Keratinocyte (primary cell): ENCODE data around the gene KCNC3. TPM values are rescaled to one million over a fixed set of nuclear protein-coding genes. Genes with fewer than 3 reads are reported as not detected.

ENCODE experiments used
- DNase-seq: peaks from one replicate; pipeline ENCODE4 v3.0.0-alpha.2; 2011; ENCODE audit warnings: low read depth, missing footprints, low spot score
- FAIRE-seq: peaks from 2 replicates; lab custom pipeline; 2011; peaks lifted over from hg19 to GRCh38; lab: Jason Lieb, UNC
- H2AFZ ChIP-seq: 2 replicates; pipeline ENCODE4 v1.6.0; 2012; ENCODE audit warnings: low read length, control low read depth, inconsistent platforms; ENCODE audit not compliant: control insufficient read depth
- H3K27ac ChIP-seq: 2 replicates; pipeline ENCODE4 v1.5.1; 2011; ENCODE audit warnings: low read length; ENCODE audit not compliant: control insufficient read depth, insufficient read depth
- H3K27me3 ChIP-seq: 3 replicates; pipeline ENCODE4 v1.6.0; 2011; ENCODE audit warnings: low read length; ENCODE audit not compliant: control insufficient read depth, insufficient read depth; ENCODE audit errors: extremely low read depth
- H3K36me3 ChIP-seq, 2 experiments: 2 replicates in 1 of 2; 3 replicates in 1 of 2; pipeline ENCODE4 v1.5.1; 2011; ENCODE audit warnings: low read length in 2 of 2, mild to moderate bottlenecking in 1 of 2; ENCODE audit not compliant: control insufficient read depth in 2 of 2, insufficient read depth in 2 of 2; ENCODE audit errors: extremely low read depth in 1 of 2
- H3K4me1 ChIP-seq: 3 replicates; pipeline ENCODE4 v1.5.1; 2011; ENCODE audit warnings: low read length; ENCODE audit not compliant: control insufficient read depth, insufficient read depth; ENCODE audit errors: extremely low read depth
- H3K4me2 ChIP-seq: 3 replicates; pipeline ENCODE4 v1.6.0; 2011; ENCODE audit warnings: low read depth, low read length; ENCODE audit not compliant: control insufficient read depth, insufficient read depth; ENCODE audit errors: extremely low read depth
- H3K4me3 ChIP-seq, 3 experiments: fragments of 200-600 bp in 1 of 3; sonication (generic) in 1 of 3; 2 replicates in 2 of 3; 3 replicates in 1 of 3; pipeline ENCODE4 v1.5.1; 2011 to 2016; ENCODE audit warnings: low read length in 3 of 3, mild to moderate bottlenecking in 3 of 3, control low read depth in 2 of 3, inconsistent platforms in 1 of 3, low read depth in 1 of 3, mixed read lengths in 1 of 3, mixed run types in 1 of 3, moderate library complexity in 1 of 3; ENCODE audit not compliant: control insufficient read depth in 2 of 3, insufficient read depth in 2 of 3; ENCODE audit errors: extremely low read depth in 1 of 3
- H3K79me2 ChIP-seq: 2 replicates; pipeline ENCODE4 v1.6.0; 2012; ENCODE audit warnings: low read length; ENCODE audit not compliant: control insufficient read depth, insufficient read depth
- H3K9ac ChIP-seq: 3 replicates; pipeline ENCODE4 v1.6.0; 2011; ENCODE audit warnings: low read length; ENCODE audit not compliant: control insufficient read depth, insufficient read depth; ENCODE audit errors: extremely low read depth
- H3K9me1 ChIP-seq: 3 replicates; pipeline ENCODE4 v1.6.0; 2011; ENCODE audit warnings: low read length; ENCODE audit not compliant: control insufficient read depth, insufficient read depth; ENCODE audit errors: extremely low read depth
- H3K9me3 ChIP-seq: 2 replicates; pipeline ENCODE4 v1.5.1; 2012; ENCODE audit warnings: low read depth, low read length; ENCODE audit not compliant: control insufficient read depth
- H4K20me1 ChIP-seq: 3 replicates; pipeline ENCODE4 v1.6.0; 2011; ENCODE audit warnings: low read length; ENCODE audit not compliant: control insufficient read depth, insufficient read depth; ENCODE audit errors: extremely low read depth
- EZH2 ChIP-seq: IDR thresholded peaks from one replicate; pipeline ENCODE4 v1.6.1; 2012; ENCODE audit warnings: inconsistent platforms, mild to moderate bottlenecking, low read length, moderate library complexity
- dilution Hi-C: fragments of 300-500 bp; cut with MboI; formaldehyde crosslinking; loops from one replicate; pipeline ENCODE4 v1.7.0; 2020; ENCODE audit warnings: low sequenced_read_pairs; ENCODE audit not compliant: extremely low pct_ligation_motif_present
- polyA plus RNA-seq, 5 experiments: library from polyadenylated mRNA; depleted of rRNA in 3 of 5; stranded (reverse) in 3 of 5; stranded (forward) in 1 of 5; unstranded in 1 of 5; fragments of >200 nt; gene quantifications; 1 replicate in 1 of 5; 2 replicates in 3 of 5; 3 replicates in 1 of 5; pipeline versions ENCODE4 v1.2.1 to v1.2.3, GENCODE V29; 2011 to 2012; ENCODE audit warnings: missing spikeins in 2 of 5, low read depth in 1 of 5, low replicate concordance in 1 of 5
- TF ChIP-seq, protein P1 (sequence below), 3 experiments: IDR thresholded peaks in 1 of 3; conservative IDR thresholded peaks in 1 of 3; optimal IDR thresholded peaks in 1 of 3; 2 replicates in 2 of 3; 3 replicates in 1 of 3; pipeline versions ENCODE3 to v1.5.1; 2011; ENCODE audit warnings: low read length in 3 of 3, mild to moderate bottlenecking in 3 of 3, moderate library complexity in 2 of 3, control low read depth in 1 of 3, inconsistent platforms in 1 of 3; ENCODE audit not compliant: insufficient read depth in 2 of 3; ENCODE audit errors: extremely low read depth in 1 of 3

Gene KCNC3
- polyA plus RNA-seq, 1 donor (not counting 4 experiments of a cell fraction or from before 2014, with no cell fraction given): 0.01 TPM

DNA sequence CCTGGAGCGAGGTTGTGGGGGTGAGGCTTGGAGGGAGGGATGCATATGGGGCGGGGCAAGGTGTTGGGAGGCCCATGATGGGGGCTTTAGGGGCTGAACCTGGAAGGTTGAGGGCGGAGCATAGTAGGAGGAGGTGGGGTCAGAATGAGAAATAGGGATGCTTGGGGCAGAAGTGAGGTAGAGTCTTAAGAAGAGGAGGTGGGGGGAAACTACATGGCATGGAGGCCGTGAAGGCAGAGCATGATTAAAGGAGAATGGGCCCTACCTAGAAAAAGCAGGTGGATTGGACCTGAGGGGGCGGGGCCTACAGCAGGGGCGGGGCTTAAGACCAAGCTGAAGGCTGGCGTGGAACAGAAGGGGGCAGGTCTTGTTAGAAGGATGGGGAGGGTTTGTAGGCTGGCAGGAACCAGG, 47.9 kb upstream of the KCNC3 start:
- H3K27ac ChIP-seq: no peak overlapping the region
- no peak overlapping the region for H2AFZ ChIP-seq
- FAIRE-seq (no peak), DNase-seq (no peak)
- no peak for TF ChIP-seq EZH2
- TF ChIP-seq, protein P1, sequence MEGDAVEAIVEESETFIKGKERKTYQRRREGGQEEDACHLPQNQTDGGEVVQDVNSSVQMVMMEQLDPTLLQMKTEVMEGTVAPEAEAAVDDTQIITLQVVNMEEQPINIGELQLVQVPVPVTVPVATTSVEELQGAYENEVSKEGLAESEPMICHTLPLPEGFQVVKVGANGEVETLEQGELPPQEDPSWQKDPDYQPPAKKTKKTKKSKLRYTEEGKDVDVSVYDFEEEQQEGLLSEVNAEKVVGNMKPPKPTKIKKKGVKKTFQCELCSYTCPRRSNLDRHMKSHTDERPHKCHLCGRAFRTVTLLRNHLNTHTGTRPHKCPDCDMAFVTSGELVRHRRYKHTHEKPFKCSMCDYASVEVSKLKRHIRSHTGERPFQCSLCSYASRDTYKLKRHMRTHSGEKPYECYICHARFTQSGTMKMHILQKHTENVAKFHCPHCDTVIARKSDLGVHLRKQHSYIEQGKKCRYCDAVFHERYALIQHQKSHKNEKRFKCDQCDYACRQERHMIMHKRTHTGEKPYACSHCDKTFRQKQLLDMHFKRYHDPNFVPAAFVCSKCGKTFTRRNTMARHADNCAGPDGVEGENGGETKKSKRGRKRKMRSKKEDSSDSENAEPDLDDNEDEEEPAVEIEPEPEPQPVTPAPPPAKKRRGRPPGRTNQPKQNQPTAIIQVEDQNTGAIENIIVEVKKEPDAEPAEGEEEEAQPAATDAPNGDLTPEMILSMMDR (optimal IDR thresholded peaks at IDR 0.05 in 1 of 3, IDR thresholded peaks at IDR 0.05 in 1 of 3, conservative IDR thresholded peaks at IDR 0.05 in 1 of 3; ENCODE audit: extremely low read depth in 1 of 3, insufficient read depth in 2 of 3, low read length in 3 of 3): no peak
- dilution Hi-C loops: no loop called here
- no peak overlapping the region for H3K9ac ChIP-seq
- no peaks in the 10 kb centered on the region for H3K9me3 ChIP-seq
- H3K4me3 ChIP-seq: peak overlapping the region in 1 of 3 experiments; percentile 96
- peaks cover 16 to 27% of the 10 kb centered on the region in 2 experiments for H3K36me3 ChIP-seq
- no peaks in the 10 kb centered on the region for H3K4me1 ChIP-seq
- H3K4me2 ChIP-seq: no peak overlapping the region
- no peaks in the 10 kb centered on the region for H3K79me2 ChIP-seq
- no peaks in the 10 kb centered on the region for H3K9me1 ChIP-seq
- H3K27me3 ChIP-seq: no peaks in the 10 kb centered on the region
- no peaks in the 10 kb centered on the region for H4K20me1 ChIP-seq

DNA sequence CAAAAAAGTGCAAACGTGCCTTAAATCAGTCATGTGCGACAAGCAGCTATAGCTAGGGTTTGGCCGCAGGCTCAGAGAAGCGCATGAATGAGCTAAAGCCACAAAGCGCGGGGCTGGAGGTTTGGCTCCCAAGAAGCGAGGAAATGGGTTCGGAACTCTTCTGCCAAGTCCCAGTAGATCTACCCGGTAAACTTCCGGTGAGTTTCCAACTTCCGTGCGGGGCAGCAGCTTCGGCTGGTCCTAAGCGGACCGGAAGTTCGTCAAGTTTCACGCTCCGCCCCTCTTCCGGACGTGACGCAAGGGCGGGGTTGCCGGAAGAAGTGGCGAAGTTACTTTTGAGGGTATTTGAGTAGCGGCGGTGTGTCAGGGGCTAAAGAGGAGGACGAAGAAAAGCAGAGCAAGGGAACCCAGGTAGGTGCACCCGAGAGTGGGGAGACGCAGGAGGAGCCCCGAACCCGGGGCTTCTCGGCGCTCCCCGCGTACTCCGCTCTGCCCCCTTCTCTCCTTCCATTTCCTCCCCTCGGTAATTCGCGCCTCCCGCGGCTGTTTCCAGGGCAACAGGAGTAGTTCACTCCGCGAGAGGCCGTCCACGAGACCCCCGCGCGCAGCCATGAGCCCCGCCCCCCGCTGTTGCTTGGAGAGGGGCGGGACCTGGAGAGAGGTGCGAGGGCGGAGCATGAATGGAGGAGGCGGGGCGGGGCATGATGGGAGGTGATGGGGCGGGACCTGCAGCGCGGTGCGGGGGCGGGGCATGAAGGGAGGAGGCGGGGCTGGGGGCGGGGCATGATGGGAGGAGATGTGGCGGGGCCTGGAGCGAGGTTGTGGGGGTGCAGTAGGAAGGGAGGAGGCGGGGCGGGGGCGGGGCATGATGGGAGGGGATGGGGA, 47.2 kb upstream of the KCNC3 start, which contains the start of gene NR1H2:
NR1H2 (plus strand) TSS at position 292 of the 885 bp plus-strand sequence. CDS start 1,149 bp downstream, outside the sequence.
- H3K9ac ChIP-seq: peak within 1 kb of the TSS; percentile 97
- H3K79me2 ChIP-seq: no peaks in the 10 kb centered on the region
- H2AFZ ChIP-seq: peak within 1 kb of the TSS; percentile 86
- no peak for TF ChIP-seq EZH2
- TF ChIP-seq, protein P1 (optimal IDR thresholded peaks at IDR 0.05 in 1 of 3, IDR thresholded peaks at IDR 0.05 in 1 of 3, conservative IDR thresholded peaks at IDR 0.05 in 1 of 3; ENCODE audit: extremely low read depth in 1 of 3, insufficient read depth in 2 of 3, low read length in 3 of 3): no peak
- H3K27me3 ChIP-seq: no peaks in the 10 kb centered on the region
- no peaks in the 10 kb centered on the region for H3K9me1 ChIP-seq
- peak; percentile 69 for FAIRE-seq
- H3K27ac ChIP-seq: peak within 1 kb of the TSS; percentile 97
- peak within 1 kb of the TSS; percentile 75 for H3K4me2 ChIP-seq
- peak within 1 kb of the TSS; percentile 90 to 96 (median 95) for H3K4me3 ChIP-seq
- no peaks in the 10 kb centered on the region for H4K20me1 ChIP-seq
- H3K9me3 ChIP-seq: no peaks in the 10 kb centered on the region
- DNase-seq: peak; percentile 83
- dilution Hi-C loops: no loop called here
- H3K4me1 ChIP-seq: no peaks in the 10 kb centered on the region
- H3K36me3 ChIP-seq: peaks cover 16 to 24% of the 10 kb centered on the region in 2 experiments
